HFFc6 (cell line): Measurements from ENCODE around the gene ANGPTL5. TPM values are rescaled to one million over a fixed set of nuclear protein-coding genes. Genes with fewer than 3 reads are reported as not detected.

Source experiments
- DNase-seq: peaks from one replicate; pipeline ENCODE4 v3.0.0-alpha.2; 2018
- H3K27ac Mint-ChIP-seq: 2 replicates; pipeline ENCODE4 v1.8.0; 2020; ENCODE audit warnings: mild to moderate bottlenecking, mixed read lengths
- H3K27me3 Mint-ChIP-seq: 2 replicates; pipeline ENCODE4 v1.8.0; 2021; ENCODE audit warnings: mild to moderate bottlenecking, moderate library complexity, mixed read lengths; ENCODE audit not compliant: insufficient read depth
- H3K36me3 Mint-ChIP-seq: 2 replicates; pipeline ENCODE4 v1.8.0; 2021; ENCODE audit warnings: low read depth, mixed read lengths
- H3K4me1 Mint-ChIP-seq: 2 replicates; pipeline ENCODE4 v1.8.0; 2020; ENCODE audit warnings: low read depth, mixed read lengths
- H3K4me3 Mint-ChIP-seq: 2 replicates; pipeline ENCODE4 v1.8.0; 2020; ENCODE audit warnings: mild to moderate bottlenecking, moderate library complexity, mixed read lengths
- H3K9me3 Mint-ChIP-seq: 2 replicates; pipeline ENCODE4 v1.8.0; 2020; ENCODE audit warnings: mild to moderate bottlenecking, mixed read lengths
- total RNA-seq, 6 experiments: library from RNA; stranded (reverse); fragmentation: NEBNext Ultra II Directional; extraction: Animal tissue kit (Norgen Biotek cat#: 25700); gene quantifications; 2 replicates in 1 of 6; 3 replicates in 5 of 6; pipeline ENCODE4 v1.2.3, GENCODE V29; 2021
- TF ChIP-seq, protein P1 (sequence below): fragments of 200-600 bp; sonication (generic); IDR thresholded peaks from 2 replicates; pipeline ENCODE4 v1.5.0; 2021; ENCODE audit warnings: antibody characterized with exemption, mild to moderate bottlenecking

ANGPTL5 gene
- total RNA-seq, 6 experiments from 2014 or later = not detected

DNA sequence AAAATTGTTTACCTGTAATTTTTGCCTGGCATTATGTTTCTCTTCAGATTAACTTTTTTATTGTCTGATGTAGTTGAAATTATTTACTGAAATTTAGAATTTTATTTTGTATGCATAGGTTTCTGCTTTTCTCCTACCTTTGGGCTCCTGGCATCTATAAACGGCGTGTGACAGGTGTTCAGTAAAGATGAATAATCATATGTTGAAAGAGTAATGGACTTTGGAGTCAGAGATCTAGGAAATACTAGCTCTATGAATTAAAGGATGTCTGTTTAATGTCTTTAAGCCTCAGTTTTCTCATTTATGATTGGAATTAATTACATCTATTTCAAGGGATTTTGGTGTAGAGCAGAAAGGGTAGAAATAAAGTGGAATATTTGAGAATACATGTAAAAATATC lies 7.2 kb upstream of the ANGPTL5 start:
- Mint-ChIP-seq H3K4me3 (no peak overlapping the region), H3K9me3 (no peaks in the 10 kb centered on the region), H3K27me3 (no peaks in the 10 kb centered on the region), H3K4me1 (peaks cover 5% of the 10 kb centered on the region; the same call in 1 of the 2 replicates), H3K27ac (no peak overlapping the region), H3K36me3 (no peaks in the 10 kb centered on the region)
- no peak for DNase-seq
- TF ChIP-seq, protein P1, sequence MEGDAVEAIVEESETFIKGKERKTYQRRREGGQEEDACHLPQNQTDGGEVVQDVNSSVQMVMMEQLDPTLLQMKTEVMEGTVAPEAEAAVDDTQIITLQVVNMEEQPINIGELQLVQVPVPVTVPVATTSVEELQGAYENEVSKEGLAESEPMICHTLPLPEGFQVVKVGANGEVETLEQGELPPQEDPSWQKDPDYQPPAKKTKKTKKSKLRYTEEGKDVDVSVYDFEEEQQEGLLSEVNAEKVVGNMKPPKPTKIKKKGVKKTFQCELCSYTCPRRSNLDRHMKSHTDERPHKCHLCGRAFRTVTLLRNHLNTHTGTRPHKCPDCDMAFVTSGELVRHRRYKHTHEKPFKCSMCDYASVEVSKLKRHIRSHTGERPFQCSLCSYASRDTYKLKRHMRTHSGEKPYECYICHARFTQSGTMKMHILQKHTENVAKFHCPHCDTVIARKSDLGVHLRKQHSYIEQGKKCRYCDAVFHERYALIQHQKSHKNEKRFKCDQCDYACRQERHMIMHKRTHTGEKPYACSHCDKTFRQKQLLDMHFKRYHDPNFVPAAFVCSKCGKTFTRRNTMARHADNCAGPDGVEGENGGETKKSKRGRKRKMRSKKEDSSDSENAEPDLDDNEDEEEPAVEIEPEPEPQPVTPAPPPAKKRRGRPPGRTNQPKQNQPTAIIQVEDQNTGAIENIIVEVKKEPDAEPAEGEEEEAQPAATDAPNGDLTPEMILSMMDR = no peak

DNA sequence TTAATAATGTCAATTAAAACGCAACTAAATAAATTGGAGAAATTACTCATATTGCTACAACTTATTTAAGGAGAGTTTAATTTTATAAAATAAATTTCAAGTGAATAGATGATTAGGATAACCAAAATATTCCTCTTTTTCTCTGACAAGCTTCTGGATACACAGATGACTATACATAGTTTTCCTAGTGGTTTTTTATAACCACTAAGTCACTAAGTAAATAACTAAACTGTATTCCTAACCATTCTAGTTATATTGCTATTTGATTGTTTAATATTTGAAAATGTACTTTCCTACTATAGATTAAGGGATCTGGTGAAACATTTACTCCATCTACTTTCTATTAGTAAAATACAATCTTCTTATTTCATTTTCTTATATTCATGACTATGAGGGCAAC lies 4.7 kb upstream of the ANGPTL5 start:
- Mint-ChIP-seq H3K9me3 (no peaks in the 10 kb centered on the region), H3K36me3 (no peaks in the 10 kb centered on the region), H3K27ac (no peak overlapping the region), H3K4me3 (no peak overlapping the region), H3K27me3 (no peaks in the 10 kb centered on the region), H3K4me1 (peaks cover 12% of the 10 kb centered on the region)
- DNase-seq = no peak
- TF ChIP-seq, protein P1 = no peak

DNA sequence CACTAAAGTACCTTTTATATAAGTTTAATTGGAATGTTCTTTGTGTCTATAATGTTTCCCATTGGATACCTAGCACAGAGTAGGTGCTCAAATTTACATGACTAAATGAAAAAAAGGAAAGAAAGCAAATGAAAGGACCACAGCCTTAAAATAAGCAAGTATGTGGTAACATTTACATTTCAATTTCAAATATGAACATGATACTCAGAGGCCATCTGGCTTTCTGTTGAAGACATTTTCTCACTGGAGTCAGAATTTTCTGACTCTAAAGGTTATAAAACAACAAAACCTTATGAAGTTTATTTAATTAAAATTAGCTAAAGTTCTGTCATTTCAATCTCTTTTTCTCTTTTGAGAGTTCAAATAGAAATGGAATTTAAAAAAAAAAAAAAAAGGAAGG lies 904 bp upstream of the ANGPTL5 start:
- Mint-ChIP-seq H3K9me3 (no peaks in the 10 kb centered on the region), H3K27me3 (no peaks in the 10 kb centered on the region), H3K36me3 (no peaks in the 10 kb centered on the region), H3K4me1 (peaks cover 33% of the 10 kb centered on the region), H3K27ac (no peak overlapping the region), H3K4me3 (no peak overlapping the region)
- DNase-seq = no peak
- TF ChIP-seq, protein P1 = no peak

DNA sequence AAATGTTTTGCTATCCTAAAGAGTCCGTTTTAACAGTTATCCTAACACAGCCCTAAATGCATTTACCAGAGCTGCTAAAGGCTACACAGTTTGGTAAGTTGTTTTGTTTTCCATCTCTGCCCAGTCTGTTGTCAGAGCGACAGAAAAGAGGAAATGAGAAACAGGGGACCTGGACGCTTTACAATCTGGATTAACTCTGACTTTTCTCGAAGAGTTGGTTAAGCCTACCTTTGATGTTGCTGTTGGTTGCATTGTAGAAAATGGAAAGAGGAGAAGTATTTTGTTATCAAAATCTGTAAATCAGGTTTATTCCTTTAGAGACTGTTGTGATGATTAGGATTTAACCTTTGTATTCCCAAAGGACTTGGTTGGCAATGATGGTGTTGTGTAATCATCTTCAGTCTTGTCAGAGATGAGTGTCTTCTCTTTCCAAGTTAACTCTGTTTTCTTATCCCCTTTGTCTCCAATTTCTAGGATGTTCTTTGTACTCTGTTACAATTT lies 481 bp downstream of the ANGPTL5 start:
- TF ChIP-seq, protein P1 = no peak
- H3K27ac Mint-ChIP-seq = peak overlapping the region; percentile 90
- no peaks in the 10 kb centered on the region for H3K9me3 Mint-ChIP-seq
- DNase-seq = peak; percentile 33
- peaks cover 33% of the 10 kb centered on the region for H3K4me1 Mint-ChIP-seq
- H3K36me3 Mint-ChIP-seq = no peaks in the 10 kb centered on the region
- no peaks in the 10 kb centered on the region for H3K27me3 Mint-ChIP-seq
- H3K4me3 Mint-ChIP-seq = peak overlapping the region; percentile 92

DNA sequence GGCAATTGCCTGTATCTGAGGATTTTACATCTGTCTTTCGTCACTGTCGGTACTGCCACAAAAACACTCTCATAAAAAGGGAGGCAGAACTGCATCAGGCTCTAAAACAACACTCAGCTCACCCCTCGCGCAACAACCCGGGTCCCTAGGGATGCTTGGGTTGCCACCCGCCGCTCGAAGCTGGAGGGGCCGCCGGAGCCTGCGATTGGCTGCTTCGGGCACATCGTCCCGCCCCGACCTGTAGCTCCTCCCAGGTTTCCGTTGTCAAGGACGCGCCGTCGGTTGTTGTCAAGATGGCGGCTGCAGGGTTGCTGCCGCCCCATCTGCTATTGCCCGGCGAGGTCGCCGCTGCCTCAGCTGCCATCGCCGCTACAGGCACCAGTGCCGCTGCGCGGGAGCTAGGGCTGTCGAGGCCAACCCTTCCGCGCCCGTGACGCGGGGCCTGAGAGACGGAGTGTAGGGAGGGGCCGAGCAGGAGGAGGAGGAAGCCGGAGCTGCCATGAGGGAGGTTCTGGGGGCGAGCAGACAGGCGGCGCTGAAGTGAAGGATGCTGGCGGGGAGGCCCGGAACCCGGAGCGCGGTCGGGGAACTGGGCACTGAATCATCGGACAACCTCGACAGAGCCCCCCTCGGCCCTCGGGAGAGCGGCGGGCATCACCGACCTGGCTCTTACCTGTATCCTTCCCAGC lies 1.4 kb downstream of the ANGPTL5 start, which contains the start of gene CEP126:
TSS of gene CEP126 (plus strand) at position 273 of the 689 bp plus-strand sequence. CDS start at position 548, 275 bp downstream.
- no peaks in the 10 kb centered on the region for H3K36me3 Mint-ChIP-seq
- no peaks in the 10 kb centered on the region for H3K27me3 Mint-ChIP-seq
- DNase-seq = peak; percentile 95
- H3K4me3 Mint-ChIP-seq = peak within 1 kb of the TSS; percentile 92
- peaks cover 39% of the 10 kb centered on the region for H3K4me1 Mint-ChIP-seq
- TF ChIP-seq, protein P1 = peak; percentile 75
- peak within 1 kb of the TSS; percentile 90 for H3K27ac Mint-ChIP-seq
- no peaks in the 10 kb centered on the region for H3K9me3 Mint-ChIP-seq
